Fibroblast of skin of right quadriceps (primary cell): ENCODE data around the gene RANBP10.

Source experiments
- DNase-seq: peaks from one replicate; pipeline ENCODE4 v3.0.0-alpha.2; 2013

RANBP10 gene

DNA sequence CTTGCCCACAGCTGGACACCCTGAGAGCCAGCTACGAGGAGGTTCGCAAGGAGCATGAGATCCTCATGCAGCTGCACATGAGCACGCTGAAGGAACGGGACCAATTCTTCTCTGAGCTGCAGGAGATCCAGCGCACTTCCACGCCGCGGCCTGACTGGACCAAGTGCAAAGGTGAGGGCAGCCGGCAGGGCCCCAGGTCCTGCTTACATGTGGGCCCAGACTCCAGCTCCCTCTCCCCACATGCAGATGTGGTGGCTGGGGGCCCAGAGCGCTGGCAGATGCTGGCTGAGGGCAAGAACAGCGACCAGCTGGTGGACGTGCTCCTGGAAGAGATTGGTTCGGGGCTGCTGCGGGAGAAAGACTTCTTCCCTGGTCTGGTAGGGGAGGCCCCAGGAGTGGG, 19.5 kb upstream of the RANBP10 start:
- no peak for DNase-seq

DNA sequence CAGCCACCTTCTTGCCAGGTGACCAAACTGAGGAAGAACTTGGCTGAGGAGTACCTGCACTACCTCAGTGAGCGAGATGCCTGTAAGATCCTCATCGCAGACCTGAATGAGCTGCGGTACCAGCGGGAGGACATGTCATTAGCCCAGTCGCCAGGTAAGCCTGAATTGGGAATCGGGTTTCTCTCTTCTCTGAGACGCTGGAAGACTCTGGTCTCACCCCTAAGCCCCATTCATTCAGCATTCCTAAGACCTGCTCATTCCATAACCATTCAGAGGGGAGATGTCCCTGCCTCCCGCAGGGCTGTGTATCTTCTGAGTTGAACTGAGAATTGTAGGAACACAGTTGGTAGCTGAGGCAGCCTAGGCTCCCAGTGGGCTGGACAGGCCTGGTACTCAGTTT, 18.8 kb upstream of the RANBP10 start:
- no peak for DNase-seq

GRCh38 chr16:67822511-67822910, 16.2 kb upstream of the RANBP10 start:
- peak; percentile 20 for DNase-seq

- no peak for DNase-seq
These were observed 14.4 kb upstream of the RANBP10 start for GRCh38 chr16:67820608-67821259.

DNA sequence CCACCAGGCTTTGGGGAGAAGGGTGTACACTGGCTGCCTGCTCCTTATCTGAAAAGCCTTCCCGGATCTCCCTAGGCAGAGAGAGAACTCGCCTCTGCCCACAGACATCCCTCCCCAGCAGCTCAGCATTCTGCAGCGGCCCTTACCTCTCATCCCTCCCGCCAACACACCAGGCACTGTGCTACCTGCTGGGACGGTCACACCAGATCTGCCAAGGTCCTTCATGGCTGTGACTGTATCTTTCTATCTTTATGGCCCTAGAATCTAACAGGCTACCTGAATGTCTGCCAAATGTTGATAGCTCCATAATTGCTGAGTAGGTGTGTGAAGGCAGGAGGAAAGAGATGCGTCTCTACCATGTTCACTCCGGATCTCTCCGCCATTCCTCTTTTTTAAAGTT, 8.2 kb upstream of the RANBP10 start:
- DNase-seq: no peak

DNA sequence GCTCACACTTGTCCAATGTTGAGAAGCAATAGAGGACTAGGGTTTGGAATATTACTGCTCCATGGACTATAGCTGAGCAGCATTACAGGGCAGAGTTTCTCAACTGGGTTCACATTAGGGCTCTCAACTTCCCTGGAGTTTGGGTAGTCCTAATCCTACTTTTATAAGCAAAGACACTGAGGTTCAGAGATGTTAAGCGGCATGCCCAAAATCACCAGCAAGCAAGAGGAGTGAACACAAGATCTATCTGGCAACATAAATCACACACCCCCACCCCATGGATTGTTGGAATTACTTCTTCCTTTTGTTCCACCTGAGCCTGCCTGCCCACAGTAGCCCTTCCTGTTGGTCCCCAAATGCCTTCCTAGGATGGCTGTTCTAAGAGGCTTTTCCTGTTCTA, 5.5 kb upstream of the RANBP10 start:
- DNase-seq: no peak

DNA sequence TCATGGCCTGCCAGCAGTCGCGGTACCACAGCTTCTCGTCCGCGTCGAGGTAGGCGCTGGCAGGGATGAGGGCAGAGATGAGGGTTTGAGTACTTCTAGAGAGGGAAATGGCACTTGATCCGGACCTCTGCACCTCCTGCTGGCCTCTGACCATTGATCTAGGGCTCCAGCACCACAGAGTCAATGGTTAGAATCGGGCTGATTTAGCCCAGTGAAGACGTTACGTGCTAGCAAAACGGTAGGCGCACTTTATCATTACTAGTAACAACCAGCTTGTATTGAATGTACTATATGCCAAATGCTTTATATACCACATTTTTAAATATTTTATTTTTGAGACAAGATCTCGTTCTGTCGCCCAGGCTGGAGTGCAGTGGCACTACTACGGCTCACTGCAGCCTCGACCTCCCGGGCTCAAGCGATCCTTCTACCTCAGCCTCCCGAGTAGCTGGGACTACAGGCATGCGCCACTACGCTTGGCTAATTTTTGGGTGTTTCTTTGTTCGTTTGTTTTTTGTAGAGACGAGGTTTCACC, 855 bp upstream of the RANBP10 start:
- no peak for DNase-seq

- no peak for DNase-seq
These were observed 487 bp downstream of the RANBP10 start for GRCh38 chr16:67805718-67806427.

DNA sequence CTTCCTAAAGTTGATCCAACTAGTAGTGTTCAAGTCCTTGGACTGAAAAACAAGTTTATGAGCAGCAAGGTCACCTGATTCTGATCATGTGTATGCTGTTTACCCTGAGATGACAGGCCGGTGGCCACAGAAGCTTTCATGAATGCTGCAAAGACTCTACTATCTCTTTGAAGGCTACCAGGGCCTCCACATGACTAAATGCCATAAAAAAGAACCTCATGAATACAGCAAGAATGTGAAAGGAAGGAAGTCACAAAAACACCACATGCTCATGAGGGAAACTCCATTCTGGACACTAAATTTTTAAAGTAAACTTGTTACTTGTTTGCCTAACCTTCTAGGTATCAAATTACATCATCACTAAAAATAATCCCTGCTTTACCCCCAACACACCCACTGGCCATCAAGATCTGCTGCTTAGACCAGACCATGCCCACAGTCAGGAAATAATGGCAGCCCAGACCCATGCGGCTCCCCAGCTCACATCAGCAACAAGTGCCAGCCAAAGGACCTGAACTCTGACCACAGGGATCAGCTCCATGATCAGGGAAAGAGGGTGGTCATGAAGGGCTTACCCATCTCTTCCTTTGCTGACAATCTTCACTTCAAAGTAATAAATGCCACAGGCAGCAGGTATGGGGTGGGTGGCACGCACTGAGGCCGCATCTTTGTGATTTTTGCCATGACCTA, 1.4 kb downstream of the RANBP10 start:
- DNase-seq: no peak

DNA sequence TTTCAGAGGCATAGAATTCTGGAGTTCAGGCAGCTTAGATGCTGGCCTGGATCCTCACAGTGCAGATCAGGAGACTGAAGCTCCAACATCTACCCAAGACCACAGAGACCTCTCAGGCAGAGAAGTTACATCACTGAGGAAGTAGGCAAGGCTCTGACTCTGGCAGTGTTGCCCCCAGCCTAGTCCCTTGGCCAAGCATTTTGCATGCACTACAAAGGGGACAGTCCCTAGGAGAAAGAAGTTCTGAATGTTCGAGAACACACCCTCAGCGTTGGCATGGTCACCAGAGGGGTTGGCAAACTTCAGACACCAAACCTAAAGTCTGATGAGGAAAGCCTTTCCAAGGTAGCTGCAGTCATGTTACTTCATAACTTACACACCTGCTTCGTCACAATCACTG, 2.5 kb downstream of the RANBP10 start:
- DNase-seq: no peak

- no peak for DNase-seq
These were observed 4.5 kb downstream of the RANBP10 start for GRCh38 chr16:67801883-67802282.

- DNase-seq: no peak
These were observed 5.1 kb downstream of the RANBP10 start for GRCh38 chr16:67801241-67801640.

- no peak for DNase-seq
These were observed 5.9 kb downstream of the RANBP10 start for GRCh38 chr16:67800338-67800926.

GRCh38 chr16:67796099-67796718, 10.2 kb downstream of the RANBP10 start:
- DNase-seq: no peak

GRCh38 chr16:67790071-67790470, 16.3 kb downstream of the RANBP10 start:
- DNase-seq: no peak

- no peak for DNase-seq
These were observed 19.9 kb downstream of the RANBP10 start for GRCh38 chr16:67786491-67786890.

- DNase-seq: no peak
These were observed 23.0 kb downstream of the RANBP10 start for GRCh38 chr16:67783353-67783725.

DNA sequence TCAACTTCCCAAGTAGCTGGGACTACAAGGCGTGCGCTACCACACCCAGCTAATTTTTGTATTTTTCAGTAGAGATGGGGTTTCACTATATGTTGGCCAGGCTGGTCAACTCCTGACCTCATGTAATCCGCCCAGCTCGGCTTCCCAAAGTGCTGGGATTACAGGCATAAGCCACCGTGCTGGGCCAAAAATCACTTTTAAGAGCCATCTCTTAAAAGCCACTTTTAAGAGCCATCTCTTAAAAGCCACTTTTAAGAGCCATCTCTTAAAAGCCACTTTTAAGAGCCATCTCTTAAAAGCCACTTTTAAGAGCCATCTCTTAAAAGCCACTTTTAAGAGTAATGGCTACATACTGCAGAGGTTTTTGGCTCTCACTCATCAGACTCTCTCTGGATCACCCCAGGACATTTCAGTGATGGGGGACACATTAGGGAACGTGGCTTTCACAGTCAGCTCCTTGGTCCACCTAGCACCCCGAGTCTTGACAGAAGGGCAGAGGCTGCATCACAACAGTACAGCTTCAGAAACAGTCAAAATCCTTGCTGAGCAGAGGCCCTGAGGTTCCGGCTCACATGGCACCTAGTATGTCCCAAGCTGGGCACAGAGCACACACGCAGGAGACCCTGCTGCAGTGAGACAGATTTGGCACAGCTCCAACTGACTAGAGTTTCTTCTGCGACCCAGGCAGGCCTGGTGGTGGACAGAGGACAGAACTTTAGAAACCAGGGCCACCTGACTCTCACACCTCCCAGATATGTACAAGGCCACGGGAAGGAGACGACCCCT, 23.6 kb downstream of the RANBP10 start:
- no peak for DNase-seq

- DNase-seq: no peak
These were observed 24.8 kb downstream of the RANBP10 start for GRCh38 chr16:67781565-67781921.

DNA sequence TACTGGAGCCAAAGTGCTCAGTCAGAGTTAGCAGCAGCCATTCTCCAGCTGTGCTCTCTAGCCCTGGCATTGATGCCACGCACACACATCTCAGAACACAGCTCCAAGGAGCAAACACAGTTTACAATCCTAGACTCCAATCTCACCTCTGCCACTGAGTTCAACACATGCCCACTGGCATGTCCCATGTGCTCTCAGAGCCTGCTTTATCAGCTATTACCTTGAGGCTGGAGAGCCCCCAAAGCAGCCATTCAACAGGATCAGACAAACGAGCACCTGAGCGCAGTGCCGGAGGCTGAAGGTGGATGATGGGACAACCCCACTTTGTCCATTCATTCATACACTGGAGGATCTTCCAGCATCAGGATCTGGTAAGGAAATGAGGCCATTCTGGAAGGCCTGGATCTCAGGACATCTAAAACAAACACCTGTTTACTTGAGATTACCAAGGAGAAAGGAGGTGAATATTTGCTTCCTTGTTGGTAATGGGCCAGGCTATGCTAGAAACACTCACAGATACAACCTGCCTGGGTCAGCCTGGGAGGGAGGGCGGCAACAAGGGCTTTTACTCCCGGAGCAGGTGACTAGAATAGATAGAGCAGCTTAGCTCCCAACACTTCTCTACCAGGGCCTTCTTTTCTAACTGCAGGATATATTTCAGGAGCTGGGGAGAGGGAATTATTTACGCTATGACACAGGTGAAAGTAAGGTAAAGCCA, 25.4 kb downstream of the RANBP10 start:
- no peak for DNase-seq

DNA sequence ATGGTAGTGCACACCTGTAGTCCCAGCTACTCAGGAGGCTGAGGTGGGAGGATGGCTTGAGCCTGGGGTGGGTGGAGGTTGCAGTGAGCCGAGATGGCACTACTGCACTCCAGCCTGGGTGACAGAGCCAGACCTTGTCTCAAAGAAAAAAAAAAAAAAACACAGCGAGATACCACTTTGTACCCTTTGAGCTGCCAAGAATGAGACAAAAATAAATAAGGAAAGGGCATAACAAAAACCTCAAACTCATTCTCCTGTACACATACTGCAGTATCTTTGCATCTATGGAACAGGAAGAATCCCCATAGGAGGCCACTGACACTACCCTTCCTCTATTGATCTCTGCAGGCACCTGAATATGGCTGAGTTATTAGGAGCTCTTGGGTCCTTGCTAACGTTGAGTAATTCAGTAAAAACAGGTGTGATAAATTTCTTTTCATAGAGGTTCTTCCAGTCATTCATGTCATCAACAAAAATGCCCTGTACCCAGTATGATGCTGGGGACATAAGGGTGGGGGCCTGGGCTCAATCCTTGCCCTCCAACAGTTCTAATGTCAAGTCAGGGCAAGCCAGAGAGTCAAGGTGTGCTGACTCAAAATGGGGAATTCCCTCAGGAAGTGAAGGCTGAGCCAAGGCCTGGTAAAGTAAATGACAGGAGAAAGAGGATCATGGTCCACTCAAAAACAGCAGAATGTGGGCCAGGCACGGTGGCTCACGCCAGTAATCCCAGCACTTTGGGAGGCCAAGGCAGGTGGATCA, 26.9 kb downstream of the RANBP10 start:
- no peak for DNase-seq
